ENCODE data around the gene GALNT5.

DNA sequence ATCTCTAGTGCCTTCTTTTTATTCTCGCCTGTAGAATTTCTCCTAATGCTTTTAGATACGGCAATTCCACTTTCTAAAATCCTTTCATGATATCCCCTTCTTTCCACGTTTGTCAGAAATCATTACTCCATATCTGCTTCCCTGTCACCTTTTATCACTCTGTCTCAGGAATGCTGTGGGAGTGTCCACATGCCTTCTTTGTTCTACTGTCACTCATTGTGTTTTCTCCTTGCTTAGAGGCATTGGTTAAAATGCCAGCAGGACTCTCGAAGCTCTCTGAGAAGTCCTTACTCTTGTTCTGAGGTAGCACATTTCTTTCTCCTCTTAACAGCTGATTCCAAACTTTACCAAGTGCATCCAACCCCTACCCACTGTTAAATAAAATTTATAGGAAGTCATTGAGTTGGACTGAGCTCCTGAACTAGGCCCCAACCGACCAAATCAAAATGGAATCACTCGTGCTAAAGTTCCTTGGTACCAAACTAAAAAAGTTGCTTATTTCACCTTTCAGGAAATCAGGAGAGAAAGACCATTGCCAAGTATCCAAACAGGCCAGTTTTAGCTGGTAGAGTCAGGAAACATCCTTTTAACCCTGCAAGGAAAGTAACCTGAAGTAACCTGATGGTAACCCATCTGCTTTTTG lies 10.6 kb upstream of the GALNT5 start:
- TF ChIP-seq, protein P1, sequence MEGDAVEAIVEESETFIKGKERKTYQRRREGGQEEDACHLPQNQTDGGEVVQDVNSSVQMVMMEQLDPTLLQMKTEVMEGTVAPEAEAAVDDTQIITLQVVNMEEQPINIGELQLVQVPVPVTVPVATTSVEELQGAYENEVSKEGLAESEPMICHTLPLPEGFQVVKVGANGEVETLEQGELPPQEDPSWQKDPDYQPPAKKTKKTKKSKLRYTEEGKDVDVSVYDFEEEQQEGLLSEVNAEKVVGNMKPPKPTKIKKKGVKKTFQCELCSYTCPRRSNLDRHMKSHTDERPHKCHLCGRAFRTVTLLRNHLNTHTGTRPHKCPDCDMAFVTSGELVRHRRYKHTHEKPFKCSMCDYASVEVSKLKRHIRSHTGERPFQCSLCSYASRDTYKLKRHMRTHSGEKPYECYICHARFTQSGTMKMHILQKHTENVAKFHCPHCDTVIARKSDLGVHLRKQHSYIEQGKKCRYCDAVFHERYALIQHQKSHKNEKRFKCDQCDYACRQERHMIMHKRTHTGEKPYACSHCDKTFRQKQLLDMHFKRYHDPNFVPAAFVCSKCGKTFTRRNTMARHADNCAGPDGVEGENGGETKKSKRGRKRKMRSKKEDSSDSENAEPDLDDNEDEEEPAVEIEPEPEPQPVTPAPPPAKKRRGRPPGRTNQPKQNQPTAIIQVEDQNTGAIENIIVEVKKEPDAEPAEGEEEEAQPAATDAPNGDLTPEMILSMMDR (IDR thresholded peaks at IDR 0.05; ENCODE audit: low read depth, low read length, poor library complexity, severe bottlenecking): no peak
- TF ChIP-seq EZH2phosphoT487 (IDR thresholded peaks at IDR 0.05; ENCODE audit: borderline replicate concordance, low read length): no peak
